H1 (cell line): ENCODE results near the gene MYBPC2. TPM values are rescaled to one million over a fixed set of nuclear protein-coding genes. Genes with fewer than 3 reads are reported as not detected.
A peak's percentile ranks its signal among the peaks of the same experiment; 100 is the strongest.

Experiments used
- polyA plus RNA-seq, 7 experiments: library from polyadenylated mRNA; depleted of rRNA in 3 of 7; stranded (reverse) in 5 of 7; unstranded in 2 of 7; fragments of >200 nt in 5 of 7; fragments of 200-250 nt in 2 of 7; gene quantifications; 1 replicate in 5 of 7; 2 replicates in 1 of 7; 4 replicates in 1 of 7; pipeline versions ENCODE4 v1.2.1 to v1.2.3, GENCODE V29; 2011 to 2013; ENCODE audit warnings: missing spikeins in 2 of 7, mixed read lengths in 2 of 7
- total RNA-seq: library from RNA; stranded (reverse); fragmentation: NEBNext Ultra II Directional; extraction: Animal tissue kit (Norgen Biotek cat#: 25700); gene quantifications from 2 replicates; pipeline ENCODE4 v1.2.1, GENCODE V29; 2021
- TF ChIP-seq, protein P1 (sequence below): fragments of 300-600 bp; sonication (generic); IDR thresholded peaks from 2 replicates; pipeline ENCODE4 v1.7.1; 2012; ENCODE audit warnings: low read length, moderate library complexity, mild to moderate bottlenecking, inconsistent platforms; ENCODE audit not compliant: insufficient replicate concordance
- TF ChIP-seq, protein P2 (sequence below), 3 experiments: IDR thresholded peaks; 1 replicate in 2 of 3; 2 replicates in 1 of 3; pipeline versions ENCODE4 v1.5.1 to v1.6.1; 2011; ENCODE audit warnings: low read length in 3 of 3, mild to moderate bottlenecking in 3 of 3, inconsistent platforms in 2 of 3, low read depth in 1 of 3, moderate library complexity in 1 of 3; ENCODE audit not compliant: insufficient read depth in 1 of 3; ENCODE audit errors: control extremely low read depth in 1 of 3

The MYBPC2 gene
- total and polyA plus RNA-seq, 2 of the 8 experiments (the other 6 are each of a cell fraction or from before 2014, with no cell fraction given): 1.8 to 3.1 TPM

DNA sequence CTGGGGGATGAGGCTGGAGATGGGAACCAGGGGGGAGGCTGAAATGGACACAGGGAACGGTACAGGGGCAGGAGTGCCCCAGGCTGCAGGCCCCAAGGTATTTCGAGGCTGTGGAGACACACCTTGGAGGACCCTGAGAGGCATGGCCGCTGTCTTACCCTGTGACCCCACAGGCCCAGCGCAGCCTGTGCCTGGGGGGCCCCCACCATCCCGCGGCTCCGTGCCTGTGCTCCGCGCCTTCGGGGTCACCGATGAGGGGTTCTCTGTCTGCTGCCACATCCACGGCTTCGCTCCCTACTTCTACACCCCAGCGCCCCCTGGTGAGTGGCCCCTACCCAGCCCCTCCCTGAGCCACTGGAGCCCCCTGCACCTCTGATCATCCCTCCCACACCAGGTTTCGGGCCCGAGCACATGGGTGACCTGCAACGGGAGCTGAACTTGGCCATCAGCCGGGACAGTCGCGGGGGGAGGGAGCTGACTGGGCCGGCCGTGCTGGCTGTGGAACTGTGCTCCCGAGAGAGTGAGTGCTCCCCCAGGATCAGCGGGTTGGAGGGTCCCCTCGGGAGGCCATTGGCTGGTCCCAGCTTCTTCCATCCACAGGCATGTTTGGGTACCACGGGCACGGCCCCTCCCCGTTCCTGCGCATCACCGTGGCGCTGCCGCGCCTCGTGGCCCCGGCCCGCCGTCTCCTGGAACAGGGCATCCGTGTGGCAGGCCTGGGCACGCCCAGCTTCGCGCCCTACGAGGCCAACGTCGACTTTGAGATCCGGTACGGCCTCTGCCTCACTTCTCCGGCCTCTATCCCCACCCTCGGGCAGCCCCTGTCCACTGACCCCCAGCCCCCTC is 30.9 kb upstream of the MYBPC2 start (continued):
- TF ChIP-seq, protein P1, sequence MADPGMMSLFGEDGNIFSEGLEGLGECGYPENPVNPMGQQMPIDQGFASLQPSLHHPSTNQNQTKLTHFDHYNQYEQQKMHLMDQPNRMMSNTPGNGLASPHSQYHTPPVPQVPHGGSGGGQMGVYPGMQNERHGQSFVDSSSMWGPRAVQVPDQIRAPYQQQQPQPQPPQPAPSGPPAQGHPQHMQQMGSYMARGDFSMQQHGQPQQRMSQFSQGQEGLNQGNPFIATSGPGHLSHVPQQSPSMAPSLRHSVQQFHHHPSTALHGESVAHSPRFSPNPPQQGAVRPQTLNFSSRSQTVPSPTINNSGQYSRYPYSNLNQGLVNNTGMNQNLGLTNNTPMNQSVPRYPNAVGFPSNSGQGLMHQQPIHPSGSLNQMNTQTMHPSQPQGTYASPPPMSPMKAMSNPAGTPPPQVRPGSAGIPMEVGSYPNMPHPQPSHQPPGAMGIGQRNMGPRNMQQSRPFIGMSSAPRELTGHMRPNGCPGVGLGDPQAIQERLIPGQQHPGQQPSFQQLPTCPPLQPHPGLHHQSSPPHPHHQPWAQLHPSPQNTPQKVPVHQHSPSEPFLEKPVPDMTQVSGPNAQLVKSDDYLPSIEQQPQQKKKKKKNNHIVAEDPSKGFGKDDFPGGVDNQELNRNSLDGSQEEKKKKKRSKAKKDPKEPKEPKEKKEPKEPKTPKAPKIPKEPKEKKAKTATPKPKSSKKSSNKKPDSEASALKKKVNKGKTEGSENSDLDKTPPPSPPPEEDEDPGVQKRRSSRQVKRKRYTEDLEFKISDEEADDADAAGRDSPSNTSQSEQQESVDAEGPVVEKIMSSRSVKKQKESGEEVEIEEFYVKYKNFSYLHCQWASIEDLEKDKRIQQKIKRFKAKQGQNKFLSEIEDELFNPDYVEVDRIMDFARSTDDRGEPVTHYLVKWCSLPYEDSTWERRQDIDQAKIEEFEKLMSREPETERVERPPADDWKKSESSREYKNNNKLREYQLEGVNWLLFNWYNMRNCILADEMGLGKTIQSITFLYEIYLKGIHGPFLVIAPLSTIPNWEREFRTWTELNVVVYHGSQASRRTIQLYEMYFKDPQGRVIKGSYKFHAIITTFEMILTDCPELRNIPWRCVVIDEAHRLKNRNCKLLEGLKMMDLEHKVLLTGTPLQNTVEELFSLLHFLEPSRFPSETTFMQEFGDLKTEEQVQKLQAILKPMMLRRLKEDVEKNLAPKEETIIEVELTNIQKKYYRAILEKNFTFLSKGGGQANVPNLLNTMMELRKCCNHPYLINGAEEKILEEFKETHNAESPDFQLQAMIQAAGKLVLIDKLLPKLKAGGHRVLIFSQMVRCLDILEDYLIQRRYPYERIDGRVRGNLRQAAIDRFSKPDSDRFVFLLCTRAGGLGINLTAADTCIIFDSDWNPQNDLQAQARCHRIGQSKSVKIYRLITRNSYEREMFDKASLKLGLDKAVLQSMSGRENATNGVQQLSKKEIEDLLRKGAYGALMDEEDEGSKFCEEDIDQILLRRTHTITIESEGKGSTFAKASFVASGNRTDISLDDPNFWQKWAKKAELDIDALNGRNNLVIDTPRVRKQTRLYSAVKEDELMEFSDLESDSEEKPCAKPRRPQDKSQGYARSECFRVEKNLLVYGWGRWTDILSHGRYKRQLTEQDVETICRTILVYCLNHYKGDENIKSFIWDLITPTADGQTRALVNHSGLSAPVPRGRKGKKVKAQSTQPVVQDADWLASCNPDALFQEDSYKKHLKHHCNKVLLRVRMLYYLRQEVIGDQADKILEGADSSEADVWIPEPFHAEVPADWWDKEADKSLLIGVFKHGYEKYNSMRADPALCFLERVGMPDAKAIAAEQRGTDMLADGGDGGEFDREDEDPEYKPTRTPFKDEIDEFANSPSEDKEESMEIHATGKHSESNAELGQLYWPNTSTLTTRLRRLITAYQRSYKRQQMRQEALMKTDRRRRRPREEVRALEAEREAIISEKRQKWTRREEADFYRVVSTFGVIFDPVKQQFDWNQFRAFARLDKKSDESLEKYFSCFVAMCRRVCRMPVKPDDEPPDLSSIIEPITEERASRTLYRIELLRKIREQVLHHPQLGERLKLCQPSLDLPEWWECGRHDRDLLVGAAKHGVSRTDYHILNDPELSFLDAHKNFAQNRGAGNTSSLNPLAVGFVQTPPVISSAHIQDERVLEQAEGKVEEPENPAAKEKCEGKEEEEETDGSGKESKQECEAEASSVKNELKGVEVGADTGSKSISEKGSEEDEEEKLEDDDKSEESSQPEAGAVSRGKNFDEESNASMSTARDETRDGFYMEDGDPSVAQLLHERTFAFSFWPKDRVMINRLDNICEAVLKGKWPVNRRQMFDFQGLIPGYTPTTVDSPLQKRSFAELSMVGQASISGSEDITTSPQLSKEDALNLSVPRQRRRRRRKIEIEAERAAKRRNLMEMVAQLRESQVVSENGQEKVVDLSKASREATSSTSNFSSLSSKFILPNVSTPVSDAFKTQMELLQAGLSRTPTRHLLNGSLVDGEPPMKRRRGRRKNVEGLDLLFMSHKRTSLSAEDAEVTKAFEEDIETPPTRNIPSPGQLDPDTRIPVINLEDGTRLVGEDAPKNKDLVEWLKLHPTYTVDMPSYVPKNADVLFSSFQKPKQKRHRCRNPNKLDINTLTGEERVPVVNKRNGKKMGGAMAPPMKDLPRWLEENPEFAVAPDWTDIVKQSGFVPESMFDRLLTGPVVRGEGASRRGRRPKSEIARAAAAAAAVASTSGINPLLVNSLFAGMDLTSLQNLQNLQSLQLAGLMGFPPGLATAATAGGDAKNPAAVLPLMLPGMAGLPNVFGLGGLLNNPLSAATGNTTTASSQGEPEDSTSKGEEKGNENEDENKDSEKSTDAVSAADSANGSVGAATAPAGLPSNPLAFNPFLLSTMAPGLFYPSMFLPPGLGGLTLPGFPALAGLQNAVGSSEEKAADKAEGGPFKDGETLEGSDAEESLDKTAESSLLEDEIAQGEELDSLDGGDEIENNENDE: no peak
- TF ChIP-seq, protein P2, sequence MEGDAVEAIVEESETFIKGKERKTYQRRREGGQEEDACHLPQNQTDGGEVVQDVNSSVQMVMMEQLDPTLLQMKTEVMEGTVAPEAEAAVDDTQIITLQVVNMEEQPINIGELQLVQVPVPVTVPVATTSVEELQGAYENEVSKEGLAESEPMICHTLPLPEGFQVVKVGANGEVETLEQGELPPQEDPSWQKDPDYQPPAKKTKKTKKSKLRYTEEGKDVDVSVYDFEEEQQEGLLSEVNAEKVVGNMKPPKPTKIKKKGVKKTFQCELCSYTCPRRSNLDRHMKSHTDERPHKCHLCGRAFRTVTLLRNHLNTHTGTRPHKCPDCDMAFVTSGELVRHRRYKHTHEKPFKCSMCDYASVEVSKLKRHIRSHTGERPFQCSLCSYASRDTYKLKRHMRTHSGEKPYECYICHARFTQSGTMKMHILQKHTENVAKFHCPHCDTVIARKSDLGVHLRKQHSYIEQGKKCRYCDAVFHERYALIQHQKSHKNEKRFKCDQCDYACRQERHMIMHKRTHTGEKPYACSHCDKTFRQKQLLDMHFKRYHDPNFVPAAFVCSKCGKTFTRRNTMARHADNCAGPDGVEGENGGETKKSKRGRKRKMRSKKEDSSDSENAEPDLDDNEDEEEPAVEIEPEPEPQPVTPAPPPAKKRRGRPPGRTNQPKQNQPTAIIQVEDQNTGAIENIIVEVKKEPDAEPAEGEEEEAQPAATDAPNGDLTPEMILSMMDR (IDR thresholded peaks at IDR 0.05; ENCODE audit: control extremely low read depth in 1 of 3, insufficient read depth in 1 of 3, low read depth in 1 of 3, low read length in 3 of 3): peak in 2 of 3 experiments; percentile 6; a peak in 2 of 4 replicates
